GM23248 (cell line): ENCODE results near the gene ZNF771. TPM values are rescaled to one million over a fixed set of nuclear protein-coding genes. Genes with fewer than 3 reads are reported as not detected.
"Not testable (repeated sequence)": the region's sequence is repeated elsewhere in the genome, so short reads cannot be mapped to it uniquely, and the experiment has no call there.

Experiments
- DNase-seq: peaks from one replicate; pipeline ENCODE4 v3.0.0-alpha.2; 2015
- H2AFZ ChIP-seq: fragments of 200-600 bp; sonication (generic); 2 replicates; pipeline ENCODE4 v1.6.1; 2016; ENCODE audit warnings: antibody characterized with exemption
- H3F3A ChIP-seq: fragments of 200-600 bp; sonication (generic); 2 replicates; pipeline ENCODE4 v1.6.1; 2016; ENCODE audit warnings: mild to moderate bottlenecking, antibody characterized with exemption, mixed run types; ENCODE audit not compliant: insufficient read depth
- H3K27ac ChIP-seq: fragments of 200-600 bp; sonication (generic); 2 replicates; pipeline ENCODE4 v1.5.1; 2016; ENCODE audit warnings: mild to moderate bottlenecking
- H3K27me3 ChIP-seq: fragments of 200-600 bp; sonication (generic); replicated peaks from 2 replicates; pipeline ENCODE4 v1.6.1; 2016; ENCODE audit warnings: mild to moderate bottlenecking; ENCODE audit not compliant: insufficient read depth
- H3K36me3 ChIP-seq: fragments of 200-600 bp; sonication (generic); 2 replicates; pipeline ENCODE4 v1.6.1; 2016; ENCODE audit warnings: low read depth, mild to moderate bottlenecking
- H3K4me1 ChIP-seq: fragments of 200-600 bp; sonication (generic); 2 replicates; pipeline ENCODE4 v1.6.1; 2016; ENCODE audit warnings: mild to moderate bottlenecking; ENCODE audit not compliant: insufficient read depth
- H3K4me2 ChIP-seq: fragments of 200-600 bp; sonication (generic); one replicate; pipeline ENCODE4 v1.6.1; 2016; ENCODE audit warnings: mild to moderate bottlenecking; ENCODE audit not compliant: unreplicated experiment
- H3K4me3 ChIP-seq: fragments of 200-600 bp; sonication (generic); 2 replicates; pipeline ENCODE4 v1.5.1; 2016; ENCODE audit warnings: mild to moderate bottlenecking
- H3K79me2 ChIP-seq: fragments of 200-600 bp; sonication (generic); 2 replicates; pipeline ENCODE4 v1.6.1; 2016; ENCODE audit warnings: mild to moderate bottlenecking; ENCODE audit not compliant: insufficient read depth
- H3K9ac ChIP-seq: fragments of 200-600 bp; sonication (generic); 2 replicates; pipeline ENCODE4 v1.6.1; 2016; ENCODE audit warnings: mild to moderate bottlenecking
- H3K9me2 ChIP-seq: fragments of 200-600 bp; sonication (generic); 2 replicates; pipeline ENCODE4 v1.6.1; 2016; ENCODE audit warnings: mixed run types, mild to moderate bottlenecking, moderate library complexity; ENCODE audit not compliant: insufficient read depth
- H3K9me3 ChIP-seq: fragments of 200-600 bp; sonication (generic); one replicate; pipeline ENCODE4 v1.6.1; 2017; ENCODE audit warnings: low read depth
- H4K20me1 ChIP-seq: fragments of 200-600 bp; sonication (generic); 2 replicates; pipeline ENCODE4 v1.6.0; 2016; ENCODE audit not compliant: insufficient read depth
- EZH2 ChIP-seq: fragments of 200-600 bp; sonication (generic); IDR thresholded peaks from 2 replicates; pipeline ENCODE4 v1.6.1; 2018; ENCODE audit warnings: antibody characterized with exemption, mild to moderate bottlenecking; ENCODE audit not compliant: insufficient read depth, poor library complexity, severe bottlenecking
- EZH2phosphoT487 ChIP-seq: fragments of 200-600 bp; sonication (generic); IDR thresholded peaks from 2 replicates; pipeline ENCODE4 v1.6.1; 2018; ENCODE audit warnings: antibody characterized with exemption, moderate library complexity, mild to moderate bottlenecking, low read depth; ENCODE audit not compliant: insufficient read depth
- WGBS, 2 experiments: methylation state at CpG; one replicate each; pipeline ENCODE4 v1.1.6; 2015 to 2017; ENCODE audit warnings: low lambda C conversion rate in 2 of 2, low coverage in 1 of 2; ENCODE audit errors: missing lambda C conversion rate in 2 of 2; 5-methylcytosine and 5-hydroxymethylcytosine counted together
- in situ Hi-C: fragments of 300-500 bp; cut with MboI; formaldehyde crosslinking; loops from 2 replicates; pipeline ENCODE4 v1.15.0; 2020
- polyA plus RNA-seq: library from polyadenylated mRNA; unstranded; fragments of >200 nt; fragmentation: Nextera tagmentation; extraction: Ambion mirVana; gene quantifications from 2 replicates; pipeline ENCODE4 v1.2.1, GENCODE V29; 2016
- total RNA-seq: library from RNA; depleted of rRNA; stranded (reverse); fragments of >200 nt; shearing (Covaris generic); gene quantifications from 2 replicates; pipeline ENCODE4 v1.2.3, GENCODE V29; 2014

The ZNF771 gene
- total and polyA plus RNA-seq, 2 experiments from 2014 or later, result 17.6 to 20.1 TPM

GRCh38 chr16:30395155-30395991, 12.0 kb upstream of the ZNF771 start, which contains the start of gene ZNF48:
TSS of gene ZNF48 (plus strand) at chr16:30395420. CDS start at chr16:30395795, 375 bp downstream.
- H3K9me3 ChIP-seq, result no peaks in the 10 kb centered on the region
- H3K27ac ChIP-seq, result peak within 1 kb of the TSS; percentile 75
- peaks cover 23% of the 10 kb centered on the region; the same call in 1 of the 2 replicates for H3F3A ChIP-seq
- H2AFZ ChIP-seq, result peak within 1 kb of the TSS; percentile 86
- H3K36me3 ChIP-seq, result no peaks in the 10 kb centered on the region
- 0 to 1% methylated on average over 54 to 94 of the region's 103 CpGs for WGBS, 2 experiments
- H3K27me3 ChIP-seq, result no peaks in the 10 kb centered on the region
- no peak for TF ChIP-seq EZH2phosphoT487
- TF ChIP-seq EZH2, result no peak
- no peaks in the 10 kb centered on the region for H3K9me2 ChIP-seq
- peak within 1 kb of the TSS; percentile 85 for H3K9ac ChIP-seq
- DNase-seq, result peak; percentile 94
- in situ Hi-C loops, result no loop called here
- H4K20me1 ChIP-seq, result no peaks in the 10 kb centered on the region
- peak within 1 kb of the TSS; percentile 85 for H3K4me3 ChIP-seq
- peaks cover 7% of the 10 kb centered on the region for H3K4me1 ChIP-seq
- peak within 1 kb of the TSS; percentile 82 for H3K4me2 ChIP-seq
- H3K79me2 ChIP-seq, result peaks cover 16% of the 10 kb centered on the region

- in situ Hi-C loops, result no loop called here
- Histone ChIP-seq H3K9me3 (no peaks in the 10 kb centered on the region), H4K20me1 (no peaks in the 10 kb centered on the region), H3K4me3 (peak overlapping the region; percentile 85), H3K79me2 (peaks cover 16% of the 10 kb centered on the region), H2AFZ (peak overlapping the region; percentile 86), H3K9ac (peak overlapping the region; percentile 85), H3K27ac (no peak overlapping the region), H3K4me2 (peak overlapping the region; percentile 82), H3F3A (peaks cover 23% of the 10 kb centered on the region; the same call in 1 of the 2 replicates), H3K36me3 (no peaks in the 10 kb centered on the region), H3K4me1 (peaks cover 7% of the 10 kb centered on the region), H3K27me3 (no peaks in the 10 kb centered on the region), H3K9me2 (no peaks in the 10 kb centered on the region)
- WGBS, 2 experiments, result 26 to 32% methylated on average over 13 of the region's 13 CpGs
- TF ChIP-seq EZH2phosphoT487 (no peak), EZH2 (no peak)
- DNase-seq, result no peak
Observed at GRCh38 chr16:30395992-30396585, 11.3 kb upstream of the ZNF771 start.

- DNase-seq, H3K9ac ChIP-seq, H4K20me1 ChIP-seq, H3K9me2 ChIP-seq, H3K36me3 ChIP-seq, H3K4me3 ChIP-seq, H3K4me2 ChIP-seq, in situ Hi-C loops, H3K9me3 ChIP-seq, H3K27me3 ChIP-seq, H3K27ac ChIP-seq, H3K4me1 ChIP-seq, H2AFZ ChIP-seq: not testable (repeated sequence)
- peaks cover 23% of the 10 kb centered on the region; the same call in 1 of the 2 replicates for H3F3A ChIP-seq
- 94 to 96% methylated on average over 4 of the region's 4 CpGs for WGBS, 2 experiments
- H3K79me2 ChIP-seq, result peaks cover 16% of the 10 kb centered on the region
Observed at GRCh38 chr16:30396627-30397026, 10.8 kb upstream of the ZNF771 start.

GRCh38 chr16:30397056-30397455, 10.3 kb upstream of the ZNF771 start:
- H3K27ac ChIP-seq, result no peak overlapping the region
- H3K4me2 ChIP-seq, result no peak overlapping the region
- 94 to 99% methylated on average over 4 of the region's 4 CpGs for WGBS, 2 experiments

More at GRCh38 chr16:30397056-30397455, 10.3 kb upstream of the ZNF771 start:
- no peak overlapping the region for H3K9ac ChIP-seq
- H3K27me3 ChIP-seq, result no peaks in the 10 kb centered on the region
- in situ Hi-C loops, result no loop called here
- H2AFZ ChIP-seq, result no peak overlapping the region
- no peaks in the 10 kb centered on the region for H3K9me2 ChIP-seq
- H4K20me1 ChIP-seq, result no peaks in the 10 kb centered on the region
- H3K9me3 ChIP-seq, result no peaks in the 10 kb centered on the region
- H3K79me2 ChIP-seq, result peaks cover 16% of the 10 kb centered on the region
- peaks cover 7% of the 10 kb centered on the region for H3K4me1 ChIP-seq
- H3F3A ChIP-seq, result peaks cover 23% of the 10 kb centered on the region; the same call in 1 of the 2 replicates
- no peak for DNase-seq
- H3K4me3 ChIP-seq, result no peak overlapping the region
- H3K36me3 ChIP-seq, result no peaks in the 10 kb centered on the region
- TF ChIP-seq EZH2phosphoT487 (no peak), EZH2 (no peak)
